Breast epithelium (tissue), 3 donors: ENCODE results near the gene PDE4D.

Source experiments
- CTCF ChIP-seq, 3 donors: fragments of 450-650 bp; IDR thresholded peaks; one replicate each; pipeline ENCODE4 v1.5.1; 2016 to 2017; ENCODE audit warnings: antibody characterized with exemption in 3 of 3, mild to moderate bottlenecking in 3 of 3, moderate library complexity in 3 of 3
- POLR2A ChIP-seq: fragments of 450-650 bp; IDR thresholded peaks from one replicate; pipeline ENCODE4 v1.6.1; 2016; ENCODE audit warnings: antibody characterized with exemption, mild to moderate bottlenecking, moderate library complexity

- TF ChIP-seq CTCF (IDR thresholded peaks at IDR 0.05), result no peak
- no peak for TF ChIP-seq POLR2A
These were observed 648.3 kb downstream of the PDE4D start for GRCh38 chr5:59245198-59245597.
